Activated T-helper 9 cell treated with anti-CD3 and anti-CD28 coated beads, Interleukin-2, amount 50 U/mL, for 16 hours (primary cell): ENCODE data around the gene MSANTD4.
"Not testable (repeated sequence)": the region's sequence is repeated elsewhere in the genome, so short reads cannot be mapped to it uniquely, and the experiment has no call there.

Source experiments
- DNase-seq: peaks from one replicate; pipeline ENCODE4 v3.0.0-alpha.2; 2020; ENCODE audit warnings: low read depth

MSANTD4 gene

DNA sequence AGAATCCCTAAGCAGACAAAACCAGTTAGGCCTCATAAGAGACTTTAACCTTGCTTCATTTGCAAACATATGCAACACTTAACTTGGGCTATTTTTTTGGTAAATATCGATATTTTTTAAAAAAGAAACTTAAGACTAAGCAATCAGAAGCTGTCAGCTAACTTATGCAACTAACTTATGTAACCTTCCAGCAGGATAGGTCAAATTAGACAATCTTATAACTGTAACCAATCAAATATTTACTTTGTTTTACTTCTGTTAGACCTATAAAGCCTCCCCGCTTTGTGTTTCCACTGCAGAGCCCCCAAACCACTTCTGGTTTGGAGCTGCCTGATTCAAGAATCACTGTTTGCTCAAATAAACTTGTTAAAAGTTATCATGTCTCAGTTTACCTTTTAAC, 8.0 kb downstream of the MSANTD4 start:
- DNase-seq: no peak

DNA sequence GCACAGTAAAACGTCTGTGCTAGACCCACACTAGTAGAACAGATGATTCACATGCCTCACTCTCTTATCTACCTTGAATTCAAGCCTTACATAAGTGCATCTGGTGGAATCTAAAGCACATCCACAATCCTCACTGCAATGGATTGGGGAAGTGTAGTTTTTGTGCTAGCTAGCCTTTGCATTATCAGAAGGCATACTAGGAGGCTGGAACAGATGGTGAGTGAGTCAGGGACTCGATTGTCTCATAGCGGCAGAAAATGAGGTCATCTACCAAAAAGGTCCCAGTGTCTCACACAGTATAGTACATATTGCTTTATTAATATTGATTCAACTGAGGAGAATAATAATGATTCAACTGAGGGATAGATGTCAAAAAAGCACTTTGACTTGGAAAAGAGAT, 9.3 kb downstream of the MSANTD4 start:
- DNase-seq: no peak

DNA sequence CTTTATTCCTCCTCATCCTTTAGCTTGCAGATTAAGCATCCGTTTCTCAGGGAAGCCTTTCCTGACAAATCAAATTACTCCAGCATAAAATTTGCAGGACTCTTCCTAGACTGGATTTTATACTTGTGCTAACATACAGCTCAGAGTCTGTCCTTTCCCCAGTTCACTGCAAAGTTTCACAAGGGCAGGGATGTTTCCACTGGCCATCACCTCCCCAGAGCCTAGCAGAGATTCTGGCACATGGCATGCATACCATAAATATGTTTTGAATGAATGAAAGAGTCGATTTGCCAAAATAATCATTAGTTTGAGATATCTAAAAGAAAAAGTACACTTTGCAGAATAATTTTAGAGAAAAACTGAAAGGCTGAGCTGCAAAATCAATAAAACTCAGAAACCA, 10.6 kb downstream of the MSANTD4 start:
- no peak for DNase-seq

DNA sequence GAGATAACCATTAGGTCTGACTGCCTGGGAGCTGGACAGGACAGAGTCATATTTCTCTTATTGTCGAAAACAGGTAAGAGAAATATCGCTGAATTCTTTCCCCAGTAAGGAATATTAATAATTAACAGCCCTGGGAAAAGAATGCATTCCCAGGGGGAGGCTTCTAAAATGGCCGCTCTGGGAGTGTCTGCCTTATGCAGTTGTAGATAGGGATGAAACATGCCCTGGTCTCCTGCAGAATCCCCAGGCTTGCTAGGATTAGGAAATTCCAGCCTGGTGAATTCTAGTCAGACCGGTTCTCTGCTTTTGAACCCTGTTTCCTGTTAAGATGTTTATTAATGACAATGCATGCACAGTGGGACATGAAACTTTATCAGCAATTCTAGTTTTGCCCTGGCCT, 18.9 kb downstream of the MSANTD4 start:
- not testable (repeated sequence) for DNase-seq

DNA sequence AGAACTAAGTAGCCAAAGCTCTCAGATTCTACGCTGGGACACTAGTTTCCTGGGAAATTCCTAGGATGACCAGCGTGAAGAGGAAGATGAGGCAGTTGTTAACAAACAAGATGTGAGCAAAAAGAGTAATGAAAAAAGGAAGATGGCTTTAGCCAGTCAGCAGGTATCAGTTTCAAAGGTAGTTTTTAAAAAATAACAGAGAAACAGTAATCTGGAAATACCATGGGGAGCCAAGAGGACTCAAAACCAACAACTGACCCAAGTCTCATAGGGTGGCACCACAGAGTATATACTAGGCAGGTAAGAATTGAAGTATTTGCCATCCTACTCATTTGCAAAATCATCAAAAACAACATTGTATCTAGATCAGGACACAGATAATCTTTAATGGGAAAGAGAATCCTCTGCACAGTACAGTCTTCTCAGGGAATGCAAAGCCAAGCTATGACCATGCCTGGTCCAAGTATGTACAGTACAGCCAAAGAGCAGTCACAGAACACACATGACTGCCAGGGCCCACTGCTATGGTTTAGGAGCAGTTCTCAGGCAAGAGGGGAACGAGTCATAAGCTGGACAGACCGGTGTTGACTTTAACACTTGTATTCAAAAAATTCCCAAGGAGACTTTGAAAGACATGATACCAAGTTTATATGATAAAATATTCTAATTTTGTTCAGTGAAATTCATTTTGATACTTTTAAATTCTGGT, 20.6 kb downstream of the MSANTD4 start:
- DNase-seq: no peak

DNA sequence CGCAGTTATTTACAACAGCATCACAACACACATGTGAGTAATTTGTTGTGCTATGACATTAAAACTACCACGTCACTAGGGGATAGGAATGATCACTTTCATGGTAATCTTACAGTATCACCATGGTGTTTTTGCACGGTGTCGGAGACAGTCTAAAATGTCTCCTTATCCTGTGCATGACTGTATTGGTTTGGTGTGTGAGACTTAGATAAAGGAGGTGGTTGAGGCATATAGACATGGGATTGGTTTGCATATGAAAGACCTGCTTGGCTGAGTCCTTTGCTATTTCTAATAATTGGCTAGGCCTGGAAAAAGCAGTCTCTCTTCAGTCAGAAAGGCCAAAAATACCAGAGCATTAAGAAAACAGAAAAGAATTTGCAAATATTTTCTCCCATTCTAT, 30.2 kb downstream of the MSANTD4 start:
- DNase-seq: no peak

DNA sequence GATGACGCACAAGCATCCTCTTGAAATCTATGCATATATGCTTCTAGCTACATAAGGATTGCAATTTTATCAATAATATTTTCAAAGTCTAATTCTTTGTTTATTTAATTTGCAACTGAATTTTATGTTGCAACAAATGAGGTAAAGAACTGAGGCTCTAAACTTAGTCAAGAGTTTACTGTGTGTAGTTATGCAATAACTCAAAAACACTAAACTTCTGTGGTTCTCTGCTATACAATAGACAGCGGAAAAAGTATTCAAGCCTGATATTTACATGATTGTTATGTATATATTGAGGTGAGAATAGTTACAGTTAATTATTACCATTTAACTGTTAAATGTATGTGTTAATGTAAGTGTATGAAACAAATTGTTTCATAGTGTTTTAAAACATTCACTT, 32.9 kb downstream of the MSANTD4 start:
- DNase-seq: no peak

DNA sequence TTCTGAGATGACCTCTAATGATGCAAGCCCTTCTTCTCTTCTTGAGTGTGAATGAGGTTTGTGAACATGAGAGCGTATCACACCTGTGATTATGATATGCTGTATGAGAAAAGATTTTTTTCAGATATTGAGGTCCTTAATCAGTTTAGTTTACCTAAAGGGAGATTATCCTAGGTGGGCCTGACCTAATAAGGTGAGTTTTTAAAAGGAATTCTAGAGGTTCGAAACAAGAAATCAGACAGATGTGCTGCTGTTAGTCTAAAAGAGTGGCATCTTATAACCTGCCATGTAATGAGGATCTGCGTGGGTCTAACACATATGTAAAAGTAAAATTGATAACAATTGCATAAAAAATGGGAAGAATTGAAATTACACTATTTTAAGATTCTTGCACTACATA, 33.8 kb downstream of the MSANTD4 start:
- DNase-seq: no peak

DNA sequence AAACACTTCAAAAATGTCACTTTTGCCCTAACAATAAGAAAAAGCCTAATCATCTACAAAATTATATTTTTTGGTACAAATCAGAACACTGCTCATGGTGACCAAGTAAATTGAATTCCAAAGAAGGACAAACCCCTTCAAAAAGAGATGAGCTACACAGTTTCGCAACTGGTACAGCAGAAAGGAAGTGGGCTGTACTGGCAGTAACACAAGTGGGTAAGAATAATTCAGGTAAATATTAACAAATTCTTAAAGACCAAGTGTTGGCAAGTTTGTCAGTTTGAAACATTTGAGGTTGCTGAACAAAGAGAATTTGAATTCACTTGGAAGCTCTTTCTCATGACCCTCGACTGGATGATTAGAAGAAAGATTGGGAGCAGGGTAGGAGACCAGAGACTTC, 35.5 kb downstream of the MSANTD4 start:
- DNase-seq: no peak

DNA sequence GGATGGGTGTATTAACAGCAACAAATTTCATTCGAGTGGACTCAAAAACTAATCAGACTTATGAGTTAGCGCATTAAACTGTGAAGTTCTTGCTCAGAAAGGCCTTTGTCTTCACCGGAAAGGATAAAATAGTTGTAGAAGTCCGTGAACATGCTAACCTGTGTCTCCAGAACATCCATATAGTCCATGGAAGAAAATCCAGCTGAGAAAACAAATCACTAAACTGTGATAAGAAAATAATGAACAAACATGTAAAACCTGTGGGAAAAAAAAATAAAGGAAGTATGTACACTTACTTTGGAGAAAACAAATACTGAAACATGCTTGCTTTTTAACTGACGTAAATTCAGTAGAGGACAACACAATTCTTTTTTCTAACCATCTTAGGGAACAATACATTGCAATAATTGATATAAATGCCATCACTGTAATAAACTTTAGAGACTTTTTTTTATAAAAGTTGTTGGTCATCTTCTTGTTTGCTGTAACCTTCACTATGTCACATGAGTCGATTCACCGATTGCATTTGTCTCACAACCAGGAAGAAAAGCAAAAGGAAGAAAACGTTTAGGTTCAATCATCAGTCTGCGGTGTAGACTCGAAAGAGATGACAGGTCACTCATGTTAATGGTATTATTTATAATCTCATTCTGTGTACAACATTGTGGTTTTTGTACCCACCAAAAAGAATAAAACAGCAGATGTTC, 41.9 kb downstream of the MSANTD4 start:
- no peak for DNase-seq

DNA sequence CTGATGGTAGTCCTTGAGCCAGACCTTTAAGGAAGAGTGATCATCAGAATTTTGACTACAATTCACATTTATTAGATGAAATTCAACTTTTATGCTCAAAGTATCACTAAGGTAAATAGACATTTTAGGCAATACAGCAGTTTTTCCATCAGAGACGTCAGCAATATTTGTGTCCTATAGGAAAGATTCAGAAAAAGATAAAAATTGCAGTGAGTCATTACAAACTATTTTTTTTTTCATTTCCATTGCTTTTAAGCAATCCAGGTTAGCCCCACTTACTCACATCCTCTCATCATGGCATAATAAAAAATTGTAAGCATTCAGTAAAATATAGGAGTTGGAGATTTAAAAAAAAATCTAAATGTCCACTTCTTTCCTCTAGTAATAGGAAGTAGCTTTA, 46.9 kb downstream of the MSANTD4 start:
- no peak for DNase-seq

DNA sequence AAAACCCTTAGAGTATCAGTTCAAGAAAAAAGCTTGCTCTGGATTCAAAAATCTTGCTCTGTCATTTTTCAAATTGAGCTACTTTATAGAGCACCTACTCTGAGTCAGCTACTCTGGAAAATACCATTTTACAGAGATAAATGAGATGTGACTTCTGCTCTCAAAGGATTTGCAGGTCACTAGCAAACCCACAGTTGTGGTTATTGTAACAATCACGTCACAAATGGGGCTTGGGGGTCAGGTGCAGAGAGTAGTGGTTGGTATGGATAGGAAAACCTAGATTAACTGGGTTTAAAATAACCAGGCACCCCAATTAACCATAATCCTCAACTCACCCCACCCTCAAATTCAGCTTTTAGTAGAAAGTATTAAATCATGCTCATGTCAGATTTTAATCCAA, 52.3 kb downstream of the MSANTD4 start:
- no peak for DNase-seq

DNA sequence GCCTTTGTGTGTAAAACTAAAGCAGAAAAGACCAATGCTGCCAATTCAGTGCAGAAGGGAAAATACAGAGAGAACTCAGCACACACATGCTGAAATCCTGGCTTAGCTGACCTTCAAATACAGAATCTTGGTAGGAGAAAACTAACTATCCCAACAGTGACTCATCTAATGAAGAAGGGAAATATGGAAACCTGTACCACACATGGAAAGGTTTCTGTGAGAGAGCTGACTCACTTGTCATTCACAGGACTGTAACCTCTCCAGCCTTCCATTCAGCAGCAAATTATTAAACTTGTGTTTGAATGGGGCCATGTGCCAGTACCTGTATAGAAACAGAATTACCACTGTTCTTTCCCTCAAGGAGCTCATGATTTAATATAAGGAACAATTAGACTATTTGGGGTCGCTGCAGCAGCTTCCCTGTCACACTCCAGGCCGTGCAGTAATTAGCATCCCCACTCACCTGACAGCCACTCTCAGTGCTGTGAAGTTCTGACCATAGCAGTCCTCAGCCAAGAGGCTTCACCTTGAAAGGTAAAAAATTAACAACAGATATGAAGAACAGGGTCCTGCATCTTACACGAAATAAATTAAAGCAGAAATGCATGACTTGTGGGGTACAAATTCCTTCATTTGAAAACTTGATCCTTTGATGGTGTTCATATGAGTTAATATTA, 53.9 kb downstream of the MSANTD4 start:
- DNase-seq: no peak

DNA sequence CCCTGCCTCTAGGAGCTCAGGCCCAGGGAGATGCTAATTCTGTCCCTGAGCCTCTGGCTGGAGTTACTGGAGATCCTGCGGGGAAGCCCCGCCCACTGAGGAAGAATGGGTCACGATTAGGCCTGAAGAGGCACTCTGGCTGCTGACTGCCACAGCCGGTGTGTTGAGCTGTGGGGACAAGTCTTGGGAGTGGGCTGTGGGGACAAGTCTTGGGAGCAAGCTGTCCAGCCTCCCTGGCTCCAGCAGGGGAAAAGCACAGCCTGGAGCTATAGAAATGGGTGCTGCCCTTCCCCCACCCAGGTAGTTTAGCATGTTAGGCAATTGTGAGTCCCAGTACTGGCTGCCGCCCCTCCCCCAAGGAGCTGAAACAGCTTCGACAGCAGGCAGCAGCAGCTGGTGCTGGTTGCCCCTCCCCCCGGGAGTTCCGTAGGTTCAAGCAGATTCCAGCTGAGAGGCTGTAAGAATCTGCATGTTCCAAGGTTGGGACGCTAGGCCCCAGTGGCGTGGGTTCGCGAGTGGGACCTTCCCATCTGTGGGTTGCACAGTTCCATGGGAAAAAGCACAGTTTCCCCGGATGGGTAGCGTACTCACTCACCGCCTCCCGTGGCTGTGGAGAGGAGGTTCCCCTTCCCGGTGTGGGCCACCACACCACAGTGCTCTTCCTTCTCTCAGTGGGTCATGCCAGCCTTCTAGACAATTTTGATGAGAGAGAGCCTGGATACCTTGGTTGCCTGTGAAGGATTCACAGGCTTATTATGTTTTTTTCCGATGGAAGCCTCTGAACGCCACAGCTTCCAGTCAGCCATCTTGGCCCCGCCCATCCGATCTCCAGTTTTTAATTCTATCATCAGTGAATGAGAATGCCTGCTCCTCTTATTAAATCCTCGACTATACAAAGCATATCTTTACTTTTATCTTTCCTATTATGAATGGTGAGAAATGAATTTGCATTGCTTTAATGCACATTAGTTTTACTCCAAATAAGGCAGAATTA, 61.5 kb downstream of the MSANTD4 start:
- no peak for DNase-seq
